ENCODE data around the gene MS4A7. TPM values are rescaled to one million over a fixed set of nuclear protein-coding genes. Genes with fewer than 3 reads are reported as not detected.

The MS4A7 gene
- total RNA-seq, 1 donor from 2014 or later: not detected

DNA sequence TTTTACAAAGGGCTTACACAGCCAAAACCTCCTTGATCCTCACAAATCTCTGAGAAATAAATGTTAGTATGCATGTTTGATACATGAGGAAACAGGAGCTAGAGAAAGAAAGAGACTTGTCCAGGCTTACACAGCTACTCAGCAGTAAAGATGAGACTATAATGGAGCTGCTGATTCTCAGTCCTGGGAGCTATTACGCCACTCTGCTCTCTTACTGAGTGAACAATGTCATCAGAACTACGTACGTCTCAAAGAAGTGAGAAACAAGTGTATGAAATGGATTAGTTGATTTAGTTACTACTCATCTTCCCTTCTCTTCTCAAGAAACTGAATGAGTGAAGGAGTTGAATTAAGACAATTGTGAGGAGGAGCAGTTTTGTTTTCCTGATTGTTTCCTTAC, 39.0 kb upstream of the MS4A7 start:
- no peaks in the 10 kb centered on the region for H3K36me3 Mint-ChIP-seq (ENCODE audit: low read depth, unreplicated experiment)
- Histone ChIP-seq H2AFZ (ENCODE audit: low read depth, low read length) (no peak overlapping the region), H3K4me2 (ENCODE audit: low read length) (no peak overlapping the region), H3K27me3 (ENCODE audit: insufficient read depth, low read length) (no peaks in the 10 kb centered on the region), H3K9me3 (ENCODE audit: insufficient read depth, low read depth, low read length) (peaks cover 5% of the 10 kb centered on the region), H3K79me2 (ENCODE audit: insufficient read depth, low read length) (no peaks in the 10 kb centered on the region), H3K9ac (ENCODE audit: low read length) (no peak overlapping the region), H3K4me1 (ENCODE audit: insufficient read depth, low read length) (no peaks in the 10 kb centered on the region), H3K4me3 (ENCODE audit: insufficient read depth, low read depth, low read length) (no peak overlapping the region), H3K36me3 (ENCODE audit: insufficient read depth, low read length) (no peaks in the 10 kb centered on the region), H3K27ac (ENCODE audit: low read depth, low read length) (no peak overlapping the region), H4K20me1 (ENCODE audit: insufficient read depth, low read length) (no peaks in the 10 kb centered on the region)
- H3K27me3 Mint-ChIP-seq (ENCODE audit: low read depth, unreplicated experiment): no peaks in the 10 kb centered on the region
- H3K4me3 Mint-ChIP-seq (ENCODE audit: unreplicated experiment): no peak overlapping the region
- no peak for FAIRE-seq
- no peaks in the 10 kb centered on the region for H3K9me3 Mint-ChIP-seq (ENCODE audit: unreplicated experiment)
- no peak for DNase-seq (ENCODE audit: low read depth)
- no peak for TF ChIP-seq EZH2 (IDR thresholded peaks at IDR 0.05; ENCODE audit: insufficient read depth, low read length)
- TF ChIP-seq CTCF (IDR thresholded peaks at IDR 0.05; ENCODE audit: insufficient read depth, low read depth, low read length): no peak
- H3K4me1 Mint-ChIP-seq (ENCODE audit: low read depth, unreplicated experiment): no peaks in the 10 kb centered on the region
- H3K27ac Mint-ChIP-seq (ENCODE audit: unreplicated experiment): no peak overlapping the region

- H3K27me3 Mint-ChIP-seq (ENCODE audit: low read depth, unreplicated experiment): peaks cover 7% of the 10 kb centered on the region
- H3K4me1 Mint-ChIP-seq (ENCODE audit: low read depth, unreplicated experiment): peaks cover 7% of the 10 kb centered on the region
- Histone ChIP-seq H3K4me1 (ENCODE audit: insufficient read depth, low read length) (no peaks in the 10 kb centered on the region), H3K9ac (ENCODE audit: low read length) (no peak overlapping the region), H3K79me2 (ENCODE audit: insufficient read depth, low read length) (no peaks in the 10 kb centered on the region), H3K27me3 (ENCODE audit: insufficient read depth, low read length) (no peaks in the 10 kb centered on the region), H3K27ac (ENCODE audit: low read depth, low read length) (no peak overlapping the region), H3K36me3 (ENCODE audit: insufficient read depth, low read length) (no peaks in the 10 kb centered on the region), H3K4me2 (ENCODE audit: low read length) (no peak overlapping the region), H2AFZ (ENCODE audit: low read depth, low read length) (no peak overlapping the region), H3K4me3 (ENCODE audit: insufficient read depth, low read depth, low read length) (no peak overlapping the region), H3K9me3 (ENCODE audit: insufficient read depth, low read depth, low read length) (no peaks in the 10 kb centered on the region), H4K20me1 (ENCODE audit: insufficient read depth, low read length) (no peaks in the 10 kb centered on the region)
- TF ChIP-seq EZH2 (IDR thresholded peaks at IDR 0.05; ENCODE audit: insufficient read depth, low read length) (no peak), CTCF (IDR thresholded peaks at IDR 0.05; ENCODE audit: insufficient read depth, low read depth, low read length) (peak; percentile 44)
- no peaks in the 10 kb centered on the region for H3K36me3 Mint-ChIP-seq (ENCODE audit: low read depth, unreplicated experiment)
- no peaks in the 10 kb centered on the region for H3K9me3 Mint-ChIP-seq (ENCODE audit: unreplicated experiment)
- no peak overlapping the region for H3K27ac Mint-ChIP-seq (ENCODE audit: unreplicated experiment)
- DNase-seq (ENCODE audit: low read depth) (no peak), FAIRE-seq (no peak)
- no peak overlapping the region for H3K4me3 Mint-ChIP-seq (ENCODE audit: unreplicated experiment)
Measured at GRCh38 chr11:60343094-60343704, 35.1 kb upstream of the MS4A7 start.

DNA sequence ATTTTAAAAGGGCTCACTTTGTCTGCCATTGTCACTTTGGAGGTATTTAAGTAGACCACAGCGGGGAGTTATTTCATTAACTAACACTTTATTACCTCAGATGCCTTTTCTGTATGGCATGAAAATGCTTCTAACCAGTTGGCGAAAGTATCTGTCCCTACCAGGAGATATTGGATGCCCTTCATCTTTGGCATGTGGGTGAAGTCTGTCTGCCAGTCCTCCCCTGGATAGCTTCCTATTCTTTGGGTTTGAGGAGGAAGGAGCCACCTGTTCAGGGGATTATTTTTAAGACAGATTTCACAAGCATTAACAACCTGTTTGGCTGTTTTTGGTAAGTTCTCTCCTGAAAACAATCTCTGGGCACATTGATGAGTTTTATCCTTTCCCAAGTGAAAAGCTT, 34.2 kb upstream of the MS4A7 start:
- no peak overlapping the region for H3K4me3 ChIP-seq (ENCODE audit: insufficient read depth, low read depth, low read length)
- peaks cover 7% of the 10 kb centered on the region for H3K27me3 Mint-ChIP-seq (ENCODE audit: low read depth, unreplicated experiment)

More for the DNA sequence above, 34.2 kb upstream of the MS4A7 start:
- H3K4me3 Mint-ChIP-seq (ENCODE audit: unreplicated experiment): no peak overlapping the region
- H3K36me3 Mint-ChIP-seq (ENCODE audit: low read depth, unreplicated experiment): no peaks in the 10 kb centered on the region
- H3K27me3 ChIP-seq (ENCODE audit: insufficient read depth, low read length): no peaks in the 10 kb centered on the region
- H3K27ac Mint-ChIP-seq (ENCODE audit: unreplicated experiment): no peak overlapping the region
- H3K4me1 Mint-ChIP-seq (ENCODE audit: low read depth, unreplicated experiment): peaks cover 7% of the 10 kb centered on the region
- no peak overlapping the region for H3K9ac ChIP-seq (ENCODE audit: low read length)
- H4K20me1 ChIP-seq (ENCODE audit: insufficient read depth, low read length): no peaks in the 10 kb centered on the region
- TF ChIP-seq CTCF (IDR thresholded peaks at IDR 0.05; ENCODE audit: insufficient read depth, low read depth, low read length) (no peak), EZH2 (IDR thresholded peaks at IDR 0.05; ENCODE audit: insufficient read depth, low read length) (no peak)
- H2AFZ ChIP-seq (ENCODE audit: low read depth, low read length): no peak overlapping the region
- FAIRE-seq: no peak
- no peaks in the 10 kb centered on the region for H3K9me3 ChIP-seq (ENCODE audit: insufficient read depth, low read depth, low read length)
- DNase-seq (ENCODE audit: low read depth): no peak
- no peak overlapping the region for H3K4me2 ChIP-seq (ENCODE audit: low read length)
- no peak overlapping the region for H3K27ac ChIP-seq (ENCODE audit: low read depth, low read length)
- H3K79me2 ChIP-seq (ENCODE audit: insufficient read depth, low read length): no peaks in the 10 kb centered on the region
- H3K36me3 ChIP-seq (ENCODE audit: insufficient read depth, low read length): no peaks in the 10 kb centered on the region
- H3K9me3 Mint-ChIP-seq (ENCODE audit: unreplicated experiment): no peaks in the 10 kb centered on the region
- H3K4me1 ChIP-seq (ENCODE audit: insufficient read depth, low read length): no peaks in the 10 kb centered on the region
